Neural cell (in vitro differentiated cells): ENCODE results near the gene PACS1. TPM values are rescaled to one million over a fixed set of nuclear protein-coding genes. Genes with fewer than 3 reads are reported as not detected.

Source experiments
- H2AFZ ChIP-seq: fragments of 200-600, 300-800 bp; sonication (generic), shearing (Covaris generic); 2 replicates; pipeline ENCODE4 v1.6.0; 2014; ENCODE audit warnings: low read depth, mild to moderate bottlenecking, antibody characterized with exemption, low read length, moderate library complexity
- H3F3A ChIP-seq: fragments of 200-600 bp; shearing (Covaris generic); 2 replicates; pipeline ENCODE4 v1.6.1; 2016; ENCODE audit warnings: mild to moderate bottlenecking, moderate library complexity, mixed read lengths, antibody characterized with exemption, low read length; ENCODE audit not compliant: insufficient read depth, poor library complexity, severe bottlenecking
- H3K27ac ChIP-seq: fragments of 200-600, 300-800 bp; sonication (generic), shearing (Covaris generic); 2 replicates; pipeline ENCODE4 v1.5.1; 2014; ENCODE audit warnings: mild to moderate bottlenecking, low read length, moderate library complexity
- H3K27me3 ChIP-seq: fragments of 300-800, 200-600 bp; sonication (generic), shearing (Covaris generic); 2 replicates; pipeline ENCODE4 v1.6.0; 2014; ENCODE audit warnings: mild to moderate bottlenecking, low read depth, low read length, moderate library complexity; ENCODE audit not compliant: insufficient read depth
- H3K36me3 ChIP-seq: fragments of 300-800, 200-600 bp; sonication (generic), shearing (Covaris generic); 2 replicates; pipeline ENCODE4 v1.5.1; 2014; ENCODE audit warnings: mild to moderate bottlenecking, antibody characterized with exemption, low read length, moderate library complexity; ENCODE audit not compliant: insufficient read depth
- H3K4me2 ChIP-seq: fragments of 300-800, 200-600 bp; sonication (generic), shearing (Covaris generic); 2 replicates; pipeline ENCODE4 v1.6.0; 2014; ENCODE audit warnings: mild to moderate bottlenecking, low read length
- H3K4me3 ChIP-seq: fragments of 300-800, 200-600 bp; sonication (generic), shearing (Covaris generic); 2 replicates; pipeline ENCODE4 v1.5.1; 2014; ENCODE audit warnings: mild to moderate bottlenecking, low read length, moderate library complexity
- H3K79me2 ChIP-seq: fragments of 200-600 bp; shearing (Covaris generic); replicated peaks from 2 replicates; pipeline ENCODE4 v1.6.0; 2014; ENCODE audit warnings: mild to moderate bottlenecking, low read length, moderate library complexity; ENCODE audit not compliant: insufficient read depth
- H3K9ac ChIP-seq: fragments of 300-800, 200-600 bp; sonication (generic), shearing (Covaris generic); 2 replicates; pipeline ENCODE4 v1.6.1; 2016; ENCODE audit warnings: mild to moderate bottlenecking, low read length, mixed read lengths
- H3K9me2 ChIP-seq: fragments of 200-600 bp; shearing (Covaris generic); 2 replicates; pipeline ENCODE4 v1.6.1; 2016; ENCODE audit warnings: mild to moderate bottlenecking, low read length, mixed read lengths; ENCODE audit not compliant: insufficient read depth
- H3K9me3 ChIP-seq: fragments of 200-600, 300-800 bp; sonication (generic), shearing (Covaris generic); 2 replicates; pipeline ENCODE4 v1.6.1; 2016; ENCODE audit warnings: mild to moderate bottlenecking, mixed run types, low read length, moderate library complexity, mixed read lengths
- H4K20me1 ChIP-seq: fragments of 200-600 bp; shearing (Covaris generic); 2 replicates; pipeline ENCODE4 v1.6.1; 2016; ENCODE audit warnings: mild to moderate bottlenecking, mixed run types; ENCODE audit not compliant: insufficient read depth
- CTCF ChIP-seq: fragments of 450-650 bp; IDR thresholded peaks from 2 replicates; pipeline ENCODE4 v1.5.1; 2014; ENCODE audit warnings: antibody characterized with exemption, mild to moderate bottlenecking, moderate library complexity; ENCODE audit not compliant: poor library complexity, severe bottlenecking
- EP300 ChIP-seq: fragments of 450-650 bp; conservative IDR thresholded peaks from 2 replicates; pipeline ENCODE4 v1.6.1; 2014; ENCODE audit warnings: antibody characterized with exemption, mild to moderate bottlenecking, moderate library complexity; ENCODE audit not compliant: poor library complexity, severe bottlenecking
- EZH2 ChIP-seq: fragments of 200-600, 300-800 bp; shearing (Covaris generic), sonication (generic); IDR thresholded peaks from 2 replicates; pipeline ENCODE4 v1.6.1; 2014; ENCODE audit warnings: antibody characterized with exemption, low read length, borderline replicate concordance, mild to moderate bottlenecking; ENCODE audit not compliant: insufficient read depth, poor library complexity, severe bottlenecking
- MXI1 ChIP-seq: fragments of 450-650 bp; conservative IDR thresholded peaks from 2 replicates; pipeline ENCODE4 v1.6.1; 2014; ENCODE audit warnings: antibody characterized with exemption, mild to moderate bottlenecking; ENCODE audit not compliant: poor library complexity, severe bottlenecking
- POLR2AphosphoS5 ChIP-seq: IDR thresholded peaks from 2 replicates; pipeline ENCODE4 v1.6.1; 2012
- RAD21 ChIP-seq: fragments of 450-650 bp; conservative IDR thresholded peaks from 2 replicates; pipeline ENCODE4 v1.6.1; 2014; ENCODE audit warnings: antibody characterized with exemption, mild to moderate bottlenecking, moderate library complexity
- REST ChIP-seq: IDR thresholded peaks from 2 replicates; pipeline ENCODE4 v1.6.1; 2012; ENCODE audit warnings: borderline replicate concordance
- SMC3 ChIP-seq: fragments of 450-650 bp; conservative IDR thresholded peaks from 2 replicates; pipeline ENCODE4 v1.6.1; 2014; ENCODE audit warnings: antibody characterized with exemption, mild to moderate bottlenecking, moderate library complexity; ENCODE audit not compliant: poor library complexity
- TAF1 ChIP-seq: IDR thresholded peaks from 2 replicates; pipeline ENCODE4 v1.6.1; 2012; ENCODE audit warnings: low read depth
- polyA plus RNA-seq: library from polyadenylated mRNA; depleted of rRNA; stranded (reverse); fragments of >200 nt; gene quantifications from 2 replicates; pipeline ENCODE4 v1.2.3, GENCODE V29; 2014

The PACS1 gene
- polyA plus RNA-seq, 1 donor from 2014 or later, result 14.4 TPM

GRCh38 chr11:66047541-66048365, 22.3 kb upstream of the PACS1 start:
- Histone ChIP-seq H2AFZ (no peak overlapping the region), H3K27ac (no peak overlapping the region), H3K9me2 (no peaks in the 10 kb centered on the region), H3K9ac (peak overlapping the region; percentile 80), H3K27me3 (no peaks in the 10 kb centered on the region), H3K36me3 (no peaks in the 10 kb centered on the region), H3K79me2 (peaks cover 9% of the 10 kb centered on the region), H3F3A (peaks cover 5% of the 10 kb centered on the region), H3K4me2 (peak overlapping the region; percentile 62), H4K20me1 (no peaks in the 10 kb centered on the region), H3K9me3 (no peaks in the 10 kb centered on the region), H3K4me3 (peak overlapping the region; percentile 77)
- no peak for TF ChIP-seq POLR2AphosphoS5

- Histone ChIP-seq H3K9ac (peak within 1 kb of the TSS; percentile 80), H3K27me3 (no peaks in the 10 kb centered on the region), H3K36me3 (no peaks in the 10 kb centered on the region), H4K20me1 (no peaks in the 10 kb centered on the region), H3K9me3 (no peaks in the 10 kb centered on the region), H3F3A (peaks cover 5% of the 10 kb centered on the region), H3K27ac (peak within 1 kb of the TSS; percentile 39), H3K9me2 (no peaks in the 10 kb centered on the region), H3K4me2 (peak within 1 kb of the TSS; percentile 62), H2AFZ (peak within 1 kb of the TSS; percentile 65), H3K4me3 (peak within 1 kb of the TSS; percentile 77), H3K79me2 (peaks cover 19% of the 10 kb centered on the region)
- TF ChIP-seq EZH2, result no peak
- no peak for TF ChIP-seq TAF1
- TF ChIP-seq POLR2AphosphoS5, result no peak
- TF ChIP-seq RAD21, result no peak
- no peak for TF ChIP-seq REST
- TF ChIP-seq SMC3, result no peak
- TF ChIP-seq EP300, result no peak
- TF ChIP-seq CTCF, result no peak
- no peak for TF ChIP-seq MXI1
Measured at GRCh38 chr11:66048547-66049323, 21.3 kb upstream of the PACS1 start, which contains the start of gene GAL3ST3. TSS of gene GAL3ST3 (minus strand) at chr11:66049161. CDS start at chr11:66045415, 3,746 bp downstream.
